ENCODE measurements around the gene ANKRD11.

ANKRD11 gene

GRCh38 chr16:89237733-89238132, 252.6 kb downstream of the ANKRD11 start:
- Histone ChIP-seq H3K9me3 (ENCODE audit: insufficient read depth, low read length) (no peaks in the 10 kb centered on the region), H3K27me3 (ENCODE audit: low read length) (no peaks in the 10 kb centered on the region), H4K20me1 (ENCODE audit: low read depth, low read length) (no peaks in the 10 kb centered on the region), H3K4me2 (ENCODE audit: low read depth, low read length, poor library complexity, severe bottlenecking) (no peak overlapping the region), H3F3A (ENCODE audit: insufficient read depth) (no peaks in the 10 kb centered on the region; the same call in 1 of the 2 replicates), H3K27ac (ENCODE audit: low read depth, low read length) (no peak overlapping the region), H3K79me2 (ENCODE audit: insufficient read depth, low read length) (no peaks in the 10 kb centered on the region; the same call in 1 of the 2 replicates), H3K4me3 (ENCODE audit: insufficient read depth, low read length, poor library complexity, severe bottlenecking) (no peak overlapping the region), H3K9me2 (replicated peaks; ENCODE audit: insufficient read depth, low read length) (no peaks in the 10 kb centered on the region), H3K36me3 (ENCODE audit: low read length) (no peaks in the 10 kb centered on the region), H3K9ac (ENCODE audit: low read length) (no peak overlapping the region), H2AFZ (ENCODE audit: low read depth, low read length, severe bottlenecking) (no peak overlapping the region)
- no peak for TF ChIP-seq EZH2phosphoT487 (conservative IDR thresholded peaks at IDR 0.05; ENCODE audit: low read length)
- TF ChIP-seq, protein P1, sequence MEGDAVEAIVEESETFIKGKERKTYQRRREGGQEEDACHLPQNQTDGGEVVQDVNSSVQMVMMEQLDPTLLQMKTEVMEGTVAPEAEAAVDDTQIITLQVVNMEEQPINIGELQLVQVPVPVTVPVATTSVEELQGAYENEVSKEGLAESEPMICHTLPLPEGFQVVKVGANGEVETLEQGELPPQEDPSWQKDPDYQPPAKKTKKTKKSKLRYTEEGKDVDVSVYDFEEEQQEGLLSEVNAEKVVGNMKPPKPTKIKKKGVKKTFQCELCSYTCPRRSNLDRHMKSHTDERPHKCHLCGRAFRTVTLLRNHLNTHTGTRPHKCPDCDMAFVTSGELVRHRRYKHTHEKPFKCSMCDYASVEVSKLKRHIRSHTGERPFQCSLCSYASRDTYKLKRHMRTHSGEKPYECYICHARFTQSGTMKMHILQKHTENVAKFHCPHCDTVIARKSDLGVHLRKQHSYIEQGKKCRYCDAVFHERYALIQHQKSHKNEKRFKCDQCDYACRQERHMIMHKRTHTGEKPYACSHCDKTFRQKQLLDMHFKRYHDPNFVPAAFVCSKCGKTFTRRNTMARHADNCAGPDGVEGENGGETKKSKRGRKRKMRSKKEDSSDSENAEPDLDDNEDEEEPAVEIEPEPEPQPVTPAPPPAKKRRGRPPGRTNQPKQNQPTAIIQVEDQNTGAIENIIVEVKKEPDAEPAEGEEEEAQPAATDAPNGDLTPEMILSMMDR (IDR thresholded peaks at IDR 0.05; ENCODE audit: insufficient read depth, low read length, poor library complexity, severe bottlenecking): no peak

GRCh38 chr16:89233678-89234490, 256.5 kb downstream of the ANKRD11 start:
- TF ChIP-seq, protein P1 (IDR thresholded peaks at IDR 0.05; ENCODE audit: insufficient read depth, low read length, poor library complexity, severe bottlenecking): no peak
- no peak for TF ChIP-seq EZH2phosphoT487 (conservative IDR thresholded peaks at IDR 0.05; ENCODE audit: low read length)
- Histone ChIP-seq H4K20me1 (ENCODE audit: low read depth, low read length) (no peaks in the 10 kb centered on the region), H3K36me3 (ENCODE audit: low read length) (no peaks in the 10 kb centered on the region), H3K27ac (ENCODE audit: low read depth, low read length) (no peak overlapping the region), H3K4me3 (ENCODE audit: insufficient read depth, low read length, poor library complexity, severe bottlenecking) (no peak overlapping the region), H2AFZ (ENCODE audit: low read depth, low read length, severe bottlenecking) (no peak overlapping the region), H3F3A (ENCODE audit: insufficient read depth) (no peaks in the 10 kb centered on the region), H3K9me2 (replicated peaks; ENCODE audit: insufficient read depth, low read length) (no peaks in the 10 kb centered on the region), H3K9ac (ENCODE audit: low read length) (no peak overlapping the region), H3K4me2 (ENCODE audit: low read depth, low read length, poor library complexity, severe bottlenecking) (no peak overlapping the region), H3K79me2 (ENCODE audit: insufficient read depth, low read length) (no peaks in the 10 kb centered on the region), H3K9me3 (ENCODE audit: insufficient read depth, low read length) (no peaks in the 10 kb centered on the region), H3K27me3 (ENCODE audit: low read length) (no peaks in the 10 kb centered on the region)

- Histone ChIP-seq H3F3A (ENCODE audit: insufficient read depth) (no peaks in the 10 kb centered on the region), H3K36me3 (ENCODE audit: low read length) (peaks cover 11% of the 10 kb centered on the region; the same call in 1 of the 2 replicates), H3K4me3 (ENCODE audit: insufficient read depth, low read length, poor library complexity, severe bottlenecking) (no peak overlapping the region), H3K27me3 (ENCODE audit: low read length) (no peaks in the 10 kb centered on the region), H3K4me2 (ENCODE audit: low read depth, low read length, poor library complexity, severe bottlenecking) (no peak overlapping the region), H3K9me3 (ENCODE audit: insufficient read depth, low read length) (no peaks in the 10 kb centered on the region; the same call in 1 of the 2 replicates), H3K9ac (ENCODE audit: low read length) (no peak overlapping the region), H3K9me2 (replicated peaks; ENCODE audit: insufficient read depth, low read length) (no peaks in the 10 kb centered on the region), H3K79me2 (ENCODE audit: insufficient read depth, low read length) (no peaks in the 10 kb centered on the region), H3K27ac (ENCODE audit: low read depth, low read length) (no peak overlapping the region), H2AFZ (ENCODE audit: low read depth, low read length, severe bottlenecking) (no peak overlapping the region), H4K20me1 (ENCODE audit: low read depth, low read length) (no peaks in the 10 kb centered on the region)
- TF ChIP-seq, protein P1 (IDR thresholded peaks at IDR 0.05; ENCODE audit: insufficient read depth, low read length, poor library complexity, severe bottlenecking): no peak
- TF ChIP-seq EZH2phosphoT487 (conservative IDR thresholded peaks at IDR 0.05; ENCODE audit: low read length): no peak
Measured at GRCh38 chr16:89232107-89232506, 258.3 kb downstream of the ANKRD11 start.

Data from SU-DHL-6 (cell line).